A673 (cell line): ENCODE measurements around the gene LMAN2.

ENCODE experiments used
- CTCF ChIP-seq: fragments of 300-800, 200-600 bp; sonication (generic); conservative IDR thresholded peaks from 2 replicates; pipeline ENCODE4 v1.5.1; 2017; ENCODE audit warnings: low read depth, mild to moderate bottlenecking, antibody characterized with exemption, low read length, moderate library complexity, mixed read lengths
- EZH2 ChIP-seq: fragments of 200-600 bp; sonication (generic); IDR thresholded peaks from 2 replicates; pipeline ENCODE4 v1.6.1; 2017; ENCODE audit warnings: borderline replicate concordance, low read depth, mild to moderate bottlenecking, mixed read lengths, antibody characterized with exemption, low read length; ENCODE audit not compliant: poor library complexity, severe bottlenecking

GRCh38 chr5:177304392-177305119 lies 46.9 kb downstream of the LMAN2 start:
- TF ChIP-seq CTCF (no peak), EZH2 (no peak)
